Gastrocnemius medialis (tissue), 4 donors: ENCODE data around the gene MACROD2. TPM values are rescaled to one million over a fixed set of nuclear protein-coding genes. Genes with fewer than 3 reads are reported as not detected.
"Not testable (repeated sequence)": the region's sequence is repeated elsewhere in the genome, so short reads cannot be mapped to it uniquely, and the experiment has no call there.

Source experiments
- ATAC-seq, 2 donors: fragments of 150-250 bp; one replicate each; pipeline ENCODE4 v1.9.1; 2016
- DNase-seq, 2 donors: peaks; one replicate each; pipeline ENCODE4 v3.0.0-alpha.2; 2019
- H3K27ac ChIP-seq, 4 donors: fragments of 200-600 bp; sonication (generic); 1 replicate in 1 of 4; 2 replicates in 3 of 4; pipeline ENCODE4 v1.5.1; 2016 to 2018; ENCODE audit warnings: mild to moderate bottlenecking in 2 of 4, moderate library complexity in 1 of 4
- H3K27me3 ChIP-seq, 3 donors: fragments of 200-600 bp; sonication (generic) in 2 of 3; 1 replicate in 1 of 3; 2 replicates in 2 of 3; pipeline versions ENCODE4 v1.5.1 to v1.6.0; 2016 to 2019; ENCODE audit warnings: mild to moderate bottlenecking in 1 of 3, moderate library complexity in 1 of 3
- H3K36me3 ChIP-seq, 2 donors: fragments of 200-600 bp; sonication (generic) in 1 of 2; one replicate each; pipeline ENCODE4 v1.5.1; 2017 to 2018
- H3K4me1 ChIP-seq, 2 donors: fragments of 200-600 bp; sonication (generic) in 1 of 2; one replicate each; pipeline ENCODE4 v1.5.1; 2016 to 2017; ENCODE audit warnings: mild to moderate bottlenecking in 2 of 2
- H3K4me3 ChIP-seq, 4 donors: fragments of 200-600 bp; sonication (generic) in 3 of 4; 1 replicate in 1 of 4; 2 replicates in 3 of 4; pipeline ENCODE4 v1.5.1; 2016 to 2019; ENCODE audit warnings: mild to moderate bottlenecking in 2 of 4
- H3K9me3 ChIP-seq, 3 donors: fragments of 200-600 bp; sonication (generic) in 2 of 3; 1 replicate in 1 of 3; 2 replicates in 2 of 3; pipeline ENCODE4 v1.5.1; 2016 to 2019
- CTCF ChIP-seq, 5 experiments: fragments of 450-650 bp in 3 of 5; fragments of 200-600 bp in 2 of 5; sonication (generic) in 2 of 5; IDR thresholded peaks in 4 of 5; conservative IDR thresholded peaks in 1 of 5; 1 replicate in 4 of 5; 2 replicates in 1 of 5; pipeline ENCODE4 v1.5.1; 2016 to 2019; ENCODE audit warnings: antibody characterized with exemption in 5 of 5, mild to moderate bottlenecking in 3 of 5, moderate library complexity in 3 of 5
- POLR2A ChIP-seq, 2 donors: fragments of 450-650 bp; IDR thresholded peaks; one replicate each; pipeline ENCODE4 v1.6.1; 2017; ENCODE audit warnings: antibody characterized with exemption in 2 of 2, mild to moderate bottlenecking in 2 of 2, moderate library complexity in 2 of 2
- in situ Hi-C, 4 donors: fragments of 200-750 bp; cut with MboI; loops; one replicate each; pipeline versions ENCODE4 v1.15.0 to v1.8.0; 2017; ENCODE audit warnings: low sequenced_read_pairs in 4 of 4
- intact Hi-C: fragments of 100-400 bp; cut with DNase I; formaldehyde crosslinking; loops from one replicate; pipeline ENCODE4 v1.15.1; 2023; ENCODE audit warnings: low total_unique reads
- total RNA-seq, 4 donors: library from RNA; depleted of rRNA; stranded (reverse); fragments of >200 nt; gene quantifications; one replicate each; pipeline versions ENCODE4 v1.1.0 to v1.2.3, GENCODE V29; 2016

MACROD2 gene
- total RNA-seq, 4 donors from 2014 or later, result 1.8 to 10.2 (median 3.6) TPM

GRCh38 chr20:14449323-14449722, 454.0 kb downstream of the MACROD2 start:
- H3K27me3 ChIP-seq, result no peaks in the 10 kb centered on the region
- ATAC-seq (no peak), DNase-seq (no peak)
- no peak overlapping the region for H3K27ac ChIP-seq
- no peak for TF ChIP-seq POLR2A (IDR thresholded peaks at IDR 0.05)
- no peak for TF ChIP-seq CTCF (IDR thresholded peaks at IDR 0.05 in 4 of 5, conservative IDR thresholded peaks at IDR 0.05 in 1 of 5)
- no peaks in the 10 kb centered on the region for H3K4me1 ChIP-seq
- in situ Hi-C loops, result no loop called here
- intact Hi-C loops, result no loop called here
- H3K9me3 ChIP-seq, result no peaks in the 10 kb centered on the region
- no peaks in the 10 kb centered on the region for H3K36me3 ChIP-seq
- H3K4me3 ChIP-seq, result no peak overlapping the region

- Histone ChIP-seq H3K4me1 (no peaks in the 10 kb centered on the region), H3K27me3 (no peaks in the 10 kb centered on the region), H3K36me3 (no peaks in the 10 kb centered on the region), H3K9me3 (no peaks in the 10 kb centered on the region), H3K27ac (no peak overlapping the region), H3K4me3 (no peak overlapping the region)
- intact Hi-C loops, result no loop called here
- in situ Hi-C loops, result no loop called here
- no peak for ATAC-seq
- no peak for DNase-seq
- TF ChIP-seq POLR2A (IDR thresholded peaks at IDR 0.05) (no peak), CTCF (IDR thresholded peaks at IDR 0.05 in 4 of 5, conservative IDR thresholded peaks at IDR 0.05 in 1 of 5) (no peak)
Measured at GRCh38 chr20:14450256-14450655, 454.9 kb downstream of the MACROD2 start.

GRCh38 chr20:14451458-14451857, 456.1 kb downstream of the MACROD2 start:
- intact Hi-C loops, result no loop called here
- H3K9me3 ChIP-seq, result no peaks in the 10 kb centered on the region
- TF ChIP-seq POLR2A (IDR thresholded peaks at IDR 0.05) (no peak), CTCF (IDR thresholded peaks at IDR 0.05 in 4 of 5, conservative IDR thresholded peaks at IDR 0.05 in 1 of 5) (no peak)
- no peak overlapping the region for H3K27ac ChIP-seq
- H3K4me1 ChIP-seq, result no peaks in the 10 kb centered on the region
- H3K36me3 ChIP-seq, result no peaks in the 10 kb centered on the region
- no peak for ATAC-seq
- H3K4me3 ChIP-seq, result no peak overlapping the region
- in situ Hi-C loops, result no loop called here
- H3K27me3 ChIP-seq, result no peaks in the 10 kb centered on the region
- no peak for DNase-seq

- no peaks in the 10 kb centered on the region for H3K9me3 ChIP-seq
- H3K27me3 ChIP-seq, result no peaks in the 10 kb centered on the region
- intact Hi-C loops, result no loop called here
- DNase-seq (no peak), ATAC-seq (no peak)
- H3K36me3 ChIP-seq, result no peaks in the 10 kb centered on the region
- no peaks in the 10 kb centered on the region for H3K4me1 ChIP-seq
- no peak overlapping the region for H3K4me3 ChIP-seq
- no peak overlapping the region for H3K27ac ChIP-seq
- TF ChIP-seq POLR2A (IDR thresholded peaks at IDR 0.05), result no peak
- no peak for TF ChIP-seq CTCF (IDR thresholded peaks at IDR 0.05 in 4 of 5, conservative IDR thresholded peaks at IDR 0.05 in 1 of 5)
- in situ Hi-C loops, result no loop called here
Measured at GRCh38 chr20:14453259-14453658, 457.9 kb downstream of the MACROD2 start.

- no peak overlapping the region for H3K4me3 ChIP-seq
- H3K36me3 ChIP-seq, result no peaks in the 10 kb centered on the region
- no peaks in the 10 kb centered on the region for H3K27me3 ChIP-seq
- TF ChIP-seq CTCF (IDR thresholded peaks at IDR 0.05 in 4 of 5, conservative IDR thresholded peaks at IDR 0.05 in 1 of 5), result no peak
- TF ChIP-seq POLR2A (IDR thresholded peaks at IDR 0.05), result no peak
- in situ Hi-C loops, result no loop called here
- no peak for DNase-seq
- no peaks in the 10 kb centered on the region for H3K9me3 ChIP-seq
- ATAC-seq, result no peak
- no peaks in the 10 kb centered on the region for H3K4me1 ChIP-seq
- no peak overlapping the region for H3K27ac ChIP-seq
- intact Hi-C loops, result no loop called here
Measured at GRCh38 chr20:14454296-14454695, 459.0 kb downstream of the MACROD2 start.

GRCh38 chr20:14467104-14467827, 471.9 kb downstream of the MACROD2 start:
- H3K4me1 ChIP-seq, H3K9me3 ChIP-seq, intact Hi-C loops, H3K27ac ChIP-seq, ATAC-seq, H3K4me3 ChIP-seq, H3K36me3 ChIP-seq, DNase-seq, in situ Hi-C loops, H3K27me3 ChIP-seq: not testable (repeated sequence)
